Stimulated activated CD4-positive, alpha-beta T cell treated with anti-CD3 and anti-CD28 coated beads, Interleukin-2, amount 100 ng/mL, for 4 hours (primary cell): ENCODE data around the gene FBXO2.

Source experiments
- DNase-seq: peaks from one replicate; pipeline ENCODE4 v3.0.0-alpha.2; 2020; ENCODE audit warnings: low read depth

Gene FBXO2

DNA sequence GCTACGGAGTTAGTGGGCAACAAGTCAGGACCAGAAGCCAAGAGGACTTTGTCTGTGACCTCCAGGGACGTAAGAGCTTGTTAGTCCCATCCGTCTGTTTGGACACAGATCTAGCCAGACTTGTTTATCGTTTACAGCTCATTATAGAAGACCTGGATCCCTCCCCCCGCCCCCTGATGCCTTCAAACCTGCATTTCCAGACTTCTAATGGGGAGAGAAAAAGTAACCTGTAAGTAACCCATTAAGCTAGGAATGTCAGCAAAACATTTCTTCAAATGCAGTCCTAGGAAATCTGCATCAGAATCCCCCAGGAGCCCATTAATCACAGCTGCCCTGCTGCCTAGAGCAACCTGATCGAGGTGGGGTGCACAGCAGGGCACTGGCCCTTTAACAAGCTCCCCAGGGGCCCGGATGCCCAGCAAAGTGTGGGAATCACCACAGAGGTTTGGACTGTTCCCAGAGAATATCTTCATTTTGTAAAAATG lies 28.1 kb upstream of the FBXO2 start:
- no peak for DNase-seq

DNA sequence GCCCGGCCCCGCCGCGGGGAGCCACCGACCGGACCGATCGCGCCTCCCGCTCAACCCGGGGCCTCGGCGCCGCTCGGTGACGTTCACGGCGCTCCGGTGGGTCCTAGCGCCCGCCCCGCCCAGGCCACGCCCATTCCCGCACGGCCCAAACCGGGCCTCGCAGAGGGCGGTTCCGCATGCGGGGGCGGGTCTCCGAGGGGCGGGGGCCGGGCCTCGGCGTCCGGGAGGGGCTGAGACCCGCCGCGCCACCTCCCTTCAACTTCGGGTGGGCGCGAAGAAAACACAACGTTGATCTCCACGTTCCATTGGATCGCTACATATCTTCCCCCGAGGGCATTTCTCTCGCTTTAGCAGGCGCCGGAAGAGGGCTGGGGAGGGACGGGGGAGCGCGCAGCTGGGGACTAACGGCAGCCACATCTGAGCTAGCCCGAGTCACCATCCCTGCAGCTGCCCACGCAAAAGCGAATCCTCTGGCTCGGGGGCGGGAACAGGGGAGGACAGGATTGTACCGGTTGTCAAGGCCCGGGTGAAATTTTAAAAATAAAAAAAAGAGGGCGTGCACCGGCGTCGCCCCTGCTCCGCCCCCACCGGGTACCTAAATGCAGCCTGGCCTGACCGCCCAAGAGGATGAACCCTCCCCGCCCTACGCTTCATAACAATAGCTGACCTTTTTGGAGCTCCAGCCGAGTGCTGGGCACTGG lies 27.0 kb upstream of the FBXO2 start, which contains the start of gene MAD2L2:
TSS of gene MAD2L2 (minus strand) at position 78 of the 701 bp plus-strand sequence. CDS start 547 bp downstream, outside the sequence.
- peak; percentile 85 for DNase-seq

DNA sequence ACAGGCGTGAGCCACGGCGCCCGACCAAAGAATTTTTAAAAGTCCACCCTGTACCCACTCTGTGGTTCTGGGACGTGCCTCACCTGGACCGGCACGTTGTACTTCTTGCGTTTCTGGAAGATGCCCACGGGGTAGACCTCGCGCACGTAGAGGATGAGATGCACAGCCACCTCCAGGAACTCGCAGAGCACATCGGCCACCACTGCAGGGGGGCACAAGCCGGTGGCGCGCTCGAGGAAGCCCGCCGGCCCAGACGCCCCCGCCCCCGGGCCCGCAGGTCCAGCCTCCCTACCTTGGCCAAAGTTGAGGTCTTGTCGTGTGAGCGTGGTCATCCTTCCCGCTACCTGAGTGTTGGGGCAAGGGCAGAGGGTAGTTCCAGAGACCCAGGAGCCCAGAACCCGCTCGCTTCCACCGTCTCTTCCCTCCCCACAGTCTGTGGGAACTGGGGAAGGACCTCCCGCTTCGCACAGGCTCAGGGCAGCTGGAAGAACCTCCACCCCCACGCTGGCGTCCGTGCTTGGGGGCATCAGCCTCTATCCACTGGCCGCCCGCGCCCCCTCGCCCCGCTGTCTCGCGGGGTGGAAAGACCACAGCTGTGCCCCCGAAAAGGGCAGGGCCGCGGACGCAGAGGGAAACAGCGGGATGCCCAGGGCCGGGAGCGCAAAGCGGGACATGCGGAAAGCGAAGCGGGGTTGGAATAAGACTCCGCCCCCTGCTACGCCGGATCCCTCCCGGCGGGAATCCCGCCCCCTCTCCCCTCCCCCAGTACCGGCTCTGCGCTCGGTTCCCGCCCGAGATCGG lies 26.2 kb upstream of the FBXO2 start:
- DNase-seq: no peak

DNA sequence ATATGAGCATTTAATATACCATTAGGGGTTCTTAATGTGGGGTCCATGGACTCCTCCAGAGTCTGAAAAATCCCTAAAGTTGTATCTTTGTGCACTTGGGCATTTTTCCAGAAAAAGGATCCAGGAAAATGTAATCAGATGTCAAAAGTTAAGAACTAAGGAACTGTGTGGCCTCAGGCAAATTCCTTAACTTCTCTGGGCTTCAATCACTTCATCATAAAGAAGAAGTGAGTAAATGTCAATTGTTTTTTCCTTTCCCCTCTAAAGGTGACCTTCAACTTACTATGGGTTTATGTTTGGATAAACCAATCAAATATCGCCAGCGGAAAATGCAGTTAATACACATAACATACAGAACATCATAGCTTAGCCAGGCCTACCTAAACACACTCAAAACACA lies 24.2 kb upstream of the FBXO2 start:
- DNase-seq: no peak

DNA sequence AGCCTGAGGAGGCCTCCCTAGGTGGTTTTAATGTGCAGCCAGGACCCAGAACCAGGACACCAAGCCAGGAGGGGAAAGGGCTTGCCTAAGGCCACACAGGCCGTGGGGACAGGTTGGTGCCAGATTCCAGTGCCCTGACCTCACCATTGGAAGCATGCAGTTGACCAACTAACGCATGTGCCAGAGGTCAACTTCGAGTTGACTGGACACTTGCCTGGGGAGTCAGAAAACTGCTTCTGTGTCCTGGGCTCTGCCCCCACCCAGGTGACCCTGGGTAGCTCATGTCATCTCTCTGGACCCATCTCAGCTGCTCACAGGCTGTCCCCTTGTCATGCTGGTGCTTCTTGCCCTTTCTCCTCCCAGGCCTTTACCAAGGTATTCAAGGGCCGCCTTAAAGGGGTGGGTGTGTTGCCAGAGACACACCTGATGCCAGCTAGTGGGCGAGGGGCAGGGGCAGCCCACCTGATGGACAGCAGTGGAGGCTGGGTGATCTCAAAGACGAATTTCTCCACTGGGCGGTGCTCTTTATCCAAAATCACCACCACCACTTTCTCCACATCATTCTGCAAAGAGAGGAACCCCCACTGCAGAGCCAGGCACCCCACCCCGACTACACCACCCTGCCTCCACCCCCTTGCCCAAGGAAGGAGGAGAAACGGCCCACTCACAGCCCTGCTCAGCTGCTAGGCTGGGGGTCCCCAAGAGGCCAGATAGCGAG lies 22.3 kb upstream of the FBXO2 start:
- DNase-seq: no peak

DNA sequence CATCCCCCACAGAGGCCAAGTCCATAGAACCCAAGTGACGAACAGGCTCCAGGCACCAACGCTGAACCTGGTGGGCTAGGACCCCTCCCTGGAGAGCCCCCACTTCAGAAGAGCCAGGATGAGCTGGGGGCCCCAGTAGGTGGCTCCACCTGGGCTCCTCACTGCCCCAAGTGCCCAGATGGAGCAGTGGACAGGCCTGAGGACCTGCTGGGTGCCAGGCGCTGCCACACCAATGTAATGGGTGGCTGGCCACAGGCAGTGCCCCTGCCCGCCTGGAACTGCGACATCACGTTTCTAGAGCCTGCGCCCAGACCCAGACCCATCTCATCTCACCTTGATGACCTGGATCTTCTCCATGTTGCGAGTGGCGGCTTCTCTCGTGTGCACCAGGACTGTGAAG lies 21.1 kb upstream of the FBXO2 start:
- DNase-seq: no peak

DNA sequence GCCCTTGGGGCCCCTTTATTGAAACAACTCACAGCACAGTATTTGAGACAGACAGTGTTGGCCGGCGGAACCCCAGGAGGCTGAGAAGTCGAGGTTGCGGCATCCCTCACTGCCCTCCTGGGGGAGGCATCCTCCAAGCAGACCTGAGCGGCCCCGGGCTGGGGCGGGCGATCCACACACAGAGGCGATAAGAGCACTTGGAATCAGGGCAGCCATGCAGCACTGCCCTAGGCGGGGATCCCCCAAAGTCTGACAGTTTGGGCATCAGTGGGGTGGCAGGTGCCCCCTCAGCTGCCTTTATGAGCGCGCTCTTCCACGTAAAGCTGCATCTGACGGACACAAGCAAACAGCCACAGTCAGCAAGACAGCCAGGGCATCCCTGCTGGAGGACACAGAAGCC lies 20.3 kb upstream of the FBXO2 start:
- no peak for DNase-seq

DNA sequence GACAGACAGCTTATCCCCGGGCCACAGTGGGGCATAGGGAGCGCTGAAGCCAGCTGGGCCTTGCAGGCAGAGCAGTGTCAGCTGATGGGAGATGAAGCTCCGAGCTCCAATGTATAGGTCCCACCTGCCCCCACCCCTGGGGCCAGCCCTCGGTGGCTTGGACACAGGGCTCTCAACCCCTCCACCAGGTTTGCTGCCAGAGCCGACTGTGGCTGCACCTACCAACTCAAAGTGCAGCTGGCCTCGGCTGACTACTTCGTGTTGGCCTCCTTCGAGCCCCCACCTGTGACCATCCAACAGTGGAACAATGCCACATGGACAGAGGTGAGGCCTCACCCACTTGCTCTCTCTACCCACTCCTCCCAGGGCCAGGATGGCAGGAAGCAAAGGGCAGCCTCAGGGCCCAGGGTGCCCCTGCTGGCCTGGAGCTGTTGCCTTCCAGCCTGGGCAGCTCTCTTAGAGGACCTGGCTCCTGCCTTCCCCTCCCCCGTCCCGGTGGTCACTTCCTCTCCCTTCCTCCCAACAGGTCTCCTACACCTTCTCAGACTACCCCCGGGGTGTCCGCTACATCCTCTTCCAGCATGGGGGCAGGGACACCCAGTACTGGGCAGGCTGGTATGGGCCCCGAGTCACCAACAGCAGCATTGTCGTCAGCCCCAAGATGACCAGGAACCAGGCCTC lies 19.0 kb upstream of the FBXO2 start:
- no peak for DNase-seq

DNA sequence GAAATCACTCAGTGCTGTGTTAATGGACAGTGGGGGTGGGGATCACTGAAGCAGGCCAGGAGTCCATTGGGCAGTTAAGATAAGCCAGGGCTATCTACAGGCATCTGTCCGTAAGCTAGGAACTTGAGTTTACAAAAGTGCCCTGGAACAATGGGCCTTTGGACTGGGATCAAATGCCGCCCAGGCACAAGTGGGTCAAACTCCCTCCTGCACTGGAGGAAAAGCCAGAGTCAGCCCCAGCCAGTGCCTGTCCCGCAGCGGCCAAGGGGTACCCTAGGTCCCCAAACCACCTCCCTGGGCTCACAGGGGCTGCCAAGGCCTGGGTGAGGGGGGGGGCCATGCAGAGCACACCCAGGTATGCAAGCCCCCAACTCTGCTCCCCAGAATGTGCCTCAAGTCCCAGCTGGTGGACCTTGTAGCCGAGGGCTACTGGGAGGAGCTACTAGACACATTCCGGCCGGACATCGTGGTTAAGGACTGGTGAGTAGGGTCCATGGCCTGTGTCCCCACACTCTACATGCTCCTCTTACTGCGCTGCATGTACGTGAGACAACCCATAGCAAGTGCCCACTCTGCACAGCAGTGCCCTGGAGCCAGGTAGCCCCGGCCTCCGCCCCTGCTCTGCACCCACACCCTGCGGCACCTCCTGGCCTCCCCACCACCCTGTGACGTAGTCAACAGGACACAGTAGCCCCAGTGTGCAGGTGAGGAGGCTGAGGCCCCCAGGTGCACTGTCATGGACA lies 17.5 kb upstream of the FBXO2 start:
- no peak for DNase-seq

DNA sequence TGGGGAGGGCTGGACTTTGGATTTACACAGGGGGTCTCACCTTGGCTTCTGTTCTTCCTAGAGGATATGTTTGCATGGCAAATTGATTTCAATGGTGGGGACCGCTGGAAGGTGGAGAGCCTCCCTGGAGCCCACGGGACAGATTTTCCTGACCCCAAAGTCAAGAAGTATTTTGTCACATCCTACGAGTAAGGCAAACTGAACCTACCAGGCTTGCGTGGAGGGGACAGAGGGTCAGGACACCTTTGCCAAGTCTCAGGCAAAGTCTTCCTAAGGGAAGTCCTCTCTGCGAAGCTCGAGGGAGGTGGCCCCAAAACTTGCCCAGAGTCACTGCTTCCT lies 16.9 kb upstream of the FBXO2 start:
- no peak for DNase-seq

DNA sequence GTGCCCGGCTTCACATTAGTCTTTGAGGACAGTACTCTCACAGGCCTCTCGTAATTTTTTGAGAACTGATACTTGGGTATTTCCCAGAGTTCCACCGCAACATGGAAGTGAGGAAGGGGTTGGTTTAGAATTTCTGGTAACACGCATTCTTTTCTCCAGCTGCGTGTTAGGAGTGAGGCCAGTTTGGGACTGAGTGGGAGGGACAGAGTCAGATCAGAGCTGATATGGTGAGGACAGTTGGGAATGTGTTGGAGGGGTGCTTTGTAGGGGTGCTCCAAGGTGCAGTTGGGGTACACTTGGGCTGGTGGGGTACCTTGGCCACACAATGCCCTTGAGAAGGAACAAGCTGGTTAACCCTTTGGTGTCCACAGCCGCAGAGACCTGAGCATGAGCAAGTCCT lies 16.5 kb upstream of the FBXO2 start:
- DNase-seq: no peak

DNA sequence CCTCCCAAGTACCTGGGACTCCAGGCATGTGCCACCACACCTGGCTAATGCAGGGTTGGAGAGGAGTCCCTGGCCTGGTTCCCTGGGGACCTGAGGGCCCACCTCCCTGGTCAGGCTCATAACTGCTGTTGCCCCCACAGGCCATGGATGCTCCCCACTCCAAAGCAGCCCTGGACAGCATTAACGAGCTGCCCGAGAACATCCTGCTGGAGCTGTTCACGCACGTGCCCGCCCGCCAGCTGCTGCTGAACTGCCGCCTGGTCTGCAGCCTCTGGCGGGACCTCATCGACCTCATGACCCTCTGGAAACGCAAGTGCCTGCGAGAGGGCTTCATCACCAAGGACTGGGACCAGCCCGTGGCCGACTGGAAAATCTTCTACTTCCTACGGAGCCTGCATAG lies 14.3 kb upstream of the FBXO2 start:
- DNase-seq: no peak

DNA sequence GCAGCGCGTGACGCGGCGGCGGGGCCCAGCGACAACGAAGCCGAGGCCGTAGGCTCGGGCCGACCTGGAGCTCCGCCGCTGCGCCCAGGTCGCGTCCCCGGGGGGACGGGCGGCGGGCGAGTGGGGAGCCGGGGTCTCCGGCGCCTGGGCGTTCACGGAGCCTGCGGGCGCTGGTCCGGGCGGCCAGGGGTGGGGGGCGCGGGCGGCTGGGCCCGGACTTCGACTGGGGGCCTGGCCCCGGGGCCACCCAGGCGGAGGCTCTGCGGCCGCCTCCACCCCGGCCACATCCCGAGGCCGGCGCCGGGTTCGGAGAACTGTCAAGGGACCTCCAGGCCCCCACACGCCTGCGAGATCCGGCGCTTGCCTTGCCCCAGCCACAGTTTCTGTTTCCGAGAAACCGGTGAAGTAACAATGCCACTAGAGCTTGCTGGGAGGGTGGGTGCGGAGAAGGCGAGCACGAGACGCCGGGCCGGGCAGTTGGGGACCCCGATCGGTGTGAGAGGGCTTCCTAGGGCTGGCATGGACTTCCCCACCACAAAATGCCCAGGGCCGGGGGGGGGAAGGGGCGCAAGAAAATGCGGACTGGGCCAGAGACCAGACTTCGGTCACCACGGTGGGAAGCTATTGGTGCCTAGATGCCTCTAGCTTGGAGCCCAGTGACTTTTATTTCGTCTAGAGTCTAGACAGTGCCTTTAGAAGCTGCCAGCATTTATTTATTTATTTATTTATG lies 10.3 kb upstream of the FBXO2 start:
- DNase-seq: peak; percentile 60

DNA sequence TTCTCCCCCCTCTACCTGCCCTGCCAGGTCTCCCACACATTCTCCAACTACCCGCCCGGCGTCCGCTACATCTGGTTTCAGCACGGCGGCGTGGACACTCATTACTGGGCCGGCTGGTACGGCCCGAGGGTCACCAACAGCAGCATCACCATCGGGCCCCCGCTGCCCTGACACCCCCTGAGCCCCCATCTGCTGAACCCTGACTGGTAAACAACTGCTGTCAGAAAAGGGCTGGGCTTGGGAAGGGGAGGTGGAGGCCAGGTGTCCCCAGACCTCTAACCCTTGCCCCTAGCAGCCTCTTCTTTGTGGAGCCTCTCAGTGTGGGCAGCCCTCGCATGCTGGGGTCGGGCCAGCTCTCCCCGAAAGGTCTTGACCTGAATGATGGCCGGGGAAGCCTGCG lies 6.9 kb upstream of the FBXO2 start:
- no peak for DNase-seq

DNA sequence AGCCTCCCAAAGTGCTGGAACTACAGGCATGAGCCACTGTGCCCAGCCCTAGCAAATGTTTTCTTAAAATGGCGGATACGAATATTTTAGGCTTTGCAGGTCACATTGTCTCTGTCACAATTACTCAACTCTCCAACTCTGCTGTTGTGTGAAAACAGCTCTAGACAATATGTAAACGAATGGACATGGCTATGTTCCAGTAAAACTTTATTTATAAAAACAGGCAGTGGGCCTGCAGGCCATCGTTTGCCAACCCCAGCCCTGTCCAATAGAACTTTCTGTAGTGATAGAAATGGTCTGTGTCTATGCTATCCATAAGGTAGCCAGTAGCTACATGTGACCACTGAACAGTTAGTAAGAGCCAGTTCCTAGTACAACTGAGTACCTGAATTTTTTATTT lies 5.5 kb upstream of the FBXO2 start:
- DNase-seq: no peak

DNA sequence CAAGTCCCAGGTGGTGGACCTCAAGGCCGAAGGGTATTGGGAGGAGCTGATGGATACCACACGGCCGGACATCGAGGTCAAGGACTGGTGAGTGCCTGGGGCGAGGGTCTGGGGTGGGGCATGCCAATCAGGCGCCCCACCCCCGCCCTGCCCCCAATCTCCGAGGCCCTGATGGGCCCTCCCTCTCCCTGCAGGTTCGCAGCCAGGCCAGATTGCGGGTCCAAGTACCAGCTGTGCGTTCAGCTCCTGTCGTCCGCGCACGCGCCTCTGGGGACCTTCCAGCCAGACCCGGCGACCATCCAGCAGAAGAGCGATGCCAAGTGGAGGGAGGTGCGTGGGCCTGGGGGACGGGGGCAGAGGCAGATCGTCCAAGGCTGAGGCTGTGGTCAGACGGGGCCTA lies 4.3 kb upstream of the FBXO2 start:
- DNase-seq: no peak

DNA sequence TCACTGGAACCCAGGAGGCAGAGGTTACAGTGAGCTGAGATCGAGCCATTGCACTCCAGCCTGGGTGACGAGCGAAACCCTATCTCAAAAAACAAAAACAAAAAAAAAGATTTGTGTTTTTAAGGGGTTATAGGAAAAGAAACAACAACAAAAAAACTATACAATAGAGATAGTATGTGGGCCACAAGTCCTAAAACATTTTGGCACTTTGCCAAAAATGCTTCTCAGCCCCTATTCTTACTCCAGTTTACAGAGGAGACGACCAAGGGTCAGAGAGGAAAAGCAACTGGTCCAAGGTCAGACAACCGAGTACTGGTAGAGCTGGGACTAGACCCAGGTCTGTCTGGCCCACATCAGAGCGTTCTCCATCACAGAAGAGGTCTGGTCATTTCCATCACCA lies 3.4 kb upstream of the FBXO2 start:
- DNase-seq: no peak

DNA sequence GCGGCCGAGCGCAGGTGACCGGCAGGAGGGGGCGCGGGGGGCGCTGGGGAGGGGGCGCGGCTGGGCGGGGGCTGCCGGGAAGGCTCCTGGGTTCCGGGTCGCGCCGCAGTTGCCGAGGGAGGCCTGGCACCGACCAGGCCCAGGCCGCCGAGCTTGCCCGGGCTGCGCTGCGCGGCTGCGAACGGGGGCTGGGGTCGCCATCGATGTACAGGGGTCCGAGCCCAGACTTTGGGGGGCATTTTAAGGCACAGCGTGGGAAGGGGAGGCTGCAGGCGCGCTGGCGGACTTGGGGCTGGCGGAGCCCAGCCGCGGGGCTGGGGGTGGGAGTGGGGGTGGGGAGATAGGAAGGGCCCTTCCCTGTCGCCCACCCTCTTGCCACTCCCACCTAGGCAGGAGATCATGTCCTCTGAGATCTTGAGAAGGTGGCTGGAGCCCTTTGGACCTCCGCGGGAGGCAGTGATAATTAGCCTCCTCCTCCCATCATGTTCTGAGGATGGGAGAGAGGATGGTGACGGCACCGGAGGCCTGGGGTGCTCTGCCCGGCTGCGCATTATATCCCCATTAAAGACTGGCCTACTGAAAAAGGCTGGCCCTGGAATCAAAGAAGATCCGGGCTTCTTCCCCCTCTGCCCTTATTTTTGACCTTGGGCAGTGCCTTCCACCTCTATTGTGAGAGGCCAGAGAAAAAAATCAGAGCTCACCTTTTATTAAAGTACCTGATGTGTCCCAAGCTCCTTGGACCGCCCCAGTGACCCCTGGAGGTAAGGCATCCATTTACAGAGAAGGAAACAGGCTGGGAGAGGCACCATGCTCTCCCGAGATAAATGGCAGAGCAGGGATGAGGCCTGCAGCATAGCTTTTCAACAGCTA lies 945 bp upstream of the FBXO2 start:
- no peak for DNase-seq

DNA sequence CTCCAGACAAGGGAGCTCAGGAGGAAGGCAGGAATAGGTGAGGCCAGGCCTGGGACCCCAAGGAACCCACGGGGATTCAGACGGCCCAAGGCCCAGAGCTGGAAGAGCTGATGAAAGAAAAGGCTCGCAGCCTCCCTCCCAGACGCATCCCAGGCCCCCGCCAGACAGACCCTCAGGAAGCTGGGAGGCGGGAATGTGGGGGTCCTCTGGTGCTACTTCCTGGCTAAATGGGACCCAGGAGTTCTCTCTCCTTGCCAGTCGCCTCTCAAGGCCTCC lies 430 bp downstream of the FBXO2 start:
- no peak for DNase-seq
